GM19324 (cell line): ENCODE data around the gene SSR4.
"Not testable (repeated sequence)": the region's sequence is repeated elsewhere in the genome, so short reads cannot be mapped to it uniquely, and the experiment has no call there.

Experiments used
- ATAC-seq: cut with Tn5 transposase; IDR thresholded peaks from one replicate; pipeline ENCODE4 v1.9.1; 2021; ENCODE audit warnings: mild to moderate bottlenecking, moderate library complexity; ENCODE audit not compliant: unreplicated experiment, low FRiP score

SSR4 gene

DNA sequence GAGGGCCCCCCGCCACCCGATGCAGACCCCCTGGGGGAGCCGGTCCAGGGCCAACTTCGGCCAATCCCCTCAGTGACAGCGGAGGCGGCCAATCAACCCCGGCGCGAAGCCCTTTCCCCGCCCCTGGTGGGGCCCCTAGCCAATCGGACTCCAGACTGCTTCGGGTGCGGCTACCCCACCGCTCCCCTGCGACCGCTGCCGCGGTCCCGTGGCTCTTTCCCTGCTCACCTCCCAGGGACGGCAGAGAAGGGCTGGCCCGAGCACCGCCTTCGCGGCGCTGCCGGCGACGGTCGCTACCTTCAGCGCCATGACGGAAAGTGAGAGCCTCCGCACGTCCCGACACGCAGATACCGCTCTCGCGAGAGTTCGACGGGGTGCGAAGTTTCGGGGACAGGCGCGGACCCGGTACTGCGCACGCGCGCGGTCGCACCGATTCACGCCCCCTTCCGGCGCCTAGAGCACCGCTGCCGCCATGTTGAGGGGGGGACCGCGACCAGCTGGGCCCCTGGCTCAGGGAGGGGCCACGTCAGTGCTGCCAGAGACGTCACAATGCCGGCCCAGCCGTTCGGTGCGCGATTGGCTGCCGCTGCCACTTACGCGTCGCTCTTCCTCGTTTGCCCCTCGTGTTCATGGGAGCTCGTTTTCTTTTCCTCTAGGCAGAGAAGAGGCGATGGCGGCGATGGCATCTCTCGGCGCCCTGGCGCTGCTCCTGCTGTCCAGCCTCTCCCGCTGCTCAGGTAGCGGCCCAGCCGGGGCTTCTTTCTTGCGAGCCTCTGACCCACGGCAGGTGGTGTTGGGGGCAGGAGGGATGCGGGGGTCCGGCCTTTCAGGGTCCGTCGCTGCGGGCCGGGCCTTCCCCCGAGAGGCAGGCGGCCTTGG, at the start of gene SSR4, which contains the start of gene IDH3G:
Gene SSR4, plus strand, starts transcription at position 651 of the 879 bp plus-strand sequence. Its CDS starts 20 bp downstream, at position 671.
Gene IDH3G, minus strand, starts transcription at position 358 of the 879 bp plus-strand sequence. Its CDS starts 49 bp downstream, at position 309.
- peak; percentile 91 for ATAC-seq

DNA sequence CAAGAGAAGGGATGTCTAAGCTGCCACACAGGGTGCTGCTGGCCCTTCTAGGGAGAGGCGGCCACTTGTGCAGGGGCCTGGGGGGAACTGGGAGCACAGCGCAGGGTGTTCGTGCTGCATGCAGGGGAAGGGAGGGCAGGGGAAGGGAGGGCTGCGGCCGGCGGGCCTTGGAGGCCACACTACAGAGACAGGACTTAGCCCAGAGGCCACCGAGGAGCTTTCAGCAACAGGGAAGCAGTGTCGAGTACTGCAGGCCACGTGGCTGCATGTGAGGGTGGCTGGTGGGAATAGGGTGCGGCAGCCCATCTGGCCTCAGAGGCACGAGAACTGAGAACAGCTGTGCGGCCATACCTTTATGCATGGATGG, 49.4 kb upstream of the SSR4 start:
- ATAC-seq, result not testable (repeated sequence)

DNA sequence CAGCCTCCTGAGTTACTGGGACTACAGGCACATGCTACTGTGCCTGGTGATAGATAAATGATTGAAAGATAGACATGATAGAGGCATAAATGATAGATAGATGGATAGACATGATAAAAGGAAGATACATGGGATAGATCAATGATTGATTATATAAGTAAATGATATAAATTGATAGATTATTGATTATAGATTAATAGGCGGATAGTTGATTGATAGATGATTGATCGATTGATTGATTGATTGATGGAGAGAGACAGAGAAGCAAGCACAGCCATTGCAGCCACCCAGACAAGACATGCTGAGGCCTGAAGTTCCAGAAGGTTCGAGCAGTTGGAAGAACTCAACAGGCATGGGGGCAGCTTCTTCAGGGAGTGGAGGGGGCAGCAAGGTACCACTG, 48.1 kb upstream of the SSR4 start:
- no peak for ATAC-seq

DNA sequence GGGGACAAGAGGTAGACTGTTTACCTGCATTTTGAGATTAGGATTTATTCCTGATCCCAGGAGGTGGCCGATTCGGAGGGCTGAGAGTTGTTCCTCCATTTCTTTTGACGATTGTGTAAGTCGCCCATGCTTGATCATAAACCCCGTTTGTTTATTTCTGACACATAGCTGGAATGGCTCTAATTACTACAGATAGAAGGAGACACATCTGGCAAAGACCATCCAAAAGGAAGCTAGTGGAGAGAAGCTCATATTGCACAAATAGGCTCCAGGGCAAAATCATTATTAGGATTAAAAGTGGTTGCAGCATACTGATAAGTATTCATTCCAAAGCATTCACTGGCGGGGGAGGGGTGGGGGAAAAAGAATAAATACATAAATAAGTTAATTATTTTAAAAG, 47.5 kb upstream of the SSR4 start:
- not testable (repeated sequence) for ATAC-seq

DNA sequence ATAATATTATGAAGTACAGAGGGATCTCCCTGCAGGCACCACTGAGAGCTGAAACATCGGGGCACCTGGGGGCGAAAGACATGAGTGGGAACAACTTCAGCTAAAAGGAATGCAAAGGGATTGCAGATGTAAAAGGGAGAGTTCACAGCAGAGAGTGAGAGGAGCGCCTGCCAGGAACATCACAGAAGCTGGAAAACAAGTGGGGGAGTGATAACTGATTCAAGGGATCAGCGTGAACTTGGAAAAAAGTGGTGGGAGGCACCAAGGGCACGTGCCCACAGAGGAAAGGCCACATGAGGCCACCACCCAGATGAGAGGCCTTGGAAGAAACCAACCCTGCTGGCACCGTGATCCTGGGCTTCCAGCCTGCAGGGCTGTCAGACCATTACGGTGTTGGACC, 45.5 kb upstream of the SSR4 start:
- ATAC-seq, result not testable (repeated sequence)

DNA sequence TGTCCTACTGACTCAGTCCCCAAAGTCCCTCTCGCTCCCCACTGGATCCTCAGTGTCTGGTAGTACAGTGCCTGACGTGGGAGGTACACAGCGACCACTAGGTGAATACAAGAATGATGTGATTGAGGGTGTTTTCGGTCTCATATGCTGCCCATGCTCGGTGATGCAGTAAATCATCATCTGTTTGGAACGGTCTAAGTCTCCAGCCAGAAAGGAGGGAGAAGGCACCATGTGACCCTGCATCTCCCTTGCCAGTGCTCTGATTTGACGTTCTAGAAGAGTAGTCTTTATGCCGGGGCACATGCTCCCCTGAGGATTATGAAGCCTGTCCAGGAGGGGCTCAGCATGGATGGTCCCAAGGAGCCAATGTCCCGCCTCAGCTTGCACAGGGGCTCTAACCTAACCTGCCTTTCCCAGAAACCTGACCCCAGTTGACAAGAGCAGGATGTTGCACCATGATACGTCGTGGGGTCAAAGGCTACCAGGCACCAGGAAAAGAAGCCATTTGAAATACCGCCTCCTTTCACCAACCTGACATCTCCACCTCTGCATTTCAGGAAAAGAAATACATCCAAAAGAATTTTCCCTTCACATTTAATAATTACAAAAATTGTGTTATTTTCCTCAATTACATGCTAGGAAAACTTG, 44.2 kb upstream of the SSR4 start:
- no peak for ATAC-seq

DNA sequence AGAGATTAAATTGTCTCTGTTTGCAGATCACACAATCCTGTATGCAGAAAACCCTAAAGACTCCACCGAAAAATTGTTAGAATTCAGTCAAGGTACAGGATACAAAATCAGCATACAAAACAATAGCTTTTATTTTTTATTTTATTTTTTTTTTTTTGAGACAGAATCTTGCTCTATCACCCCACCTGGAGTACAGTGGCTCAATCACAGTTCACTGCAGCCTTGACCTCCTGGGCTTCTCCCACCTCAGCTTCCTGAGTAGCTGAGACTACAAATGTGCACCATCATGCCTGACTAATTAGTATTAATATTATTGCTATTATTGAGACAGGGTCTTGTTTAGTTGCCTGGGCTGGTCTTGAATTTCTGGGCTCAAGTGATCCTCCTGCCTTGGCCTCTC, 39.3 kb upstream of the SSR4 start:
- ATAC-seq, result no peak

DNA sequence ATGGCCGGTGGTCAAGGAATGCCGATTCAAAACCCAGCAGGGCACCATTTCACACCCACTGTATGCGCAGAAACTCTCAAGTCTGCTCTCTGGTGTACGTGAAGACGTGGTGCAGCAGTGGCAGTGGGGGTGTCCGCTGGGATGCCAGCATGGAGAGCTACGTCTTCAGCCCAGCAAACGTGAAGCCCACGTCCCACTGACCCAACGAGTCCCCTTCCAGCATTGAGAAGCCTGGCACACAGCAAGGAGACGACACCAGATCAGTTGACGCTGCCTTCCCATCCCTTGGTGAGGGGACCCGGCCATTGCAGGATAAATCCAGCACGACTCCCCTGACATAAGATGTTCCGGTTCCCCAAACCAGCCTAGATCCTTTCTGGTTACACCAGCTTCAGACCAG, 32.6 kb upstream of the SSR4 start:
- no peak for ATAC-seq

DNA sequence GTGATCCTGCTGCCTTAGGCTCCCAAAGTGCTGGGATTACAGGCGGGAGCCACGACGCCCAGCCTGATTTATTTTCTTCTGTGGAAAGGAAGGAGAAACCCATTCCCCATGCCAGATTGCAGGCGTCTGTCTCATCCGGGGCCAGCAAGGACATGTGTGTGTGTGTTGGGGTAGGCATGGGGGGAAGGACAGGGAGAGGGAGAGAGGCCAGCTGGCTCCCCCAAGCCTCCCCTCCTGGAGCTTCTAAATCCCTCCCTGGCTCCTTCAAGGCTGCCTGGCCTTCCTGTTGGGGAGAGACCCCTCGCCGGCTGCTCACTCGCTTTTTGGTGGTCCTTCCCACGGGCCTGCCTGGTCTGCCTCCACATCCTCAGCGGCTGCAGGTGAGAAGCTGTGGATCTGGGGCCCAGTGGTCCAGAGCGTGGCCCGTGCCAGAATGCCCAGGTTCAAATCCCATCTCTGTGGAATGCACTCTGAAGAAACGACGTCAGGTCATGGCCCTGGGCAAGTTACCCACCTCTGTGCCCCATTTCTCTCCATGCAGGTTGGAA, 31.8 kb upstream of the SSR4 start:
- ATAC-seq, result no peak

DNA sequence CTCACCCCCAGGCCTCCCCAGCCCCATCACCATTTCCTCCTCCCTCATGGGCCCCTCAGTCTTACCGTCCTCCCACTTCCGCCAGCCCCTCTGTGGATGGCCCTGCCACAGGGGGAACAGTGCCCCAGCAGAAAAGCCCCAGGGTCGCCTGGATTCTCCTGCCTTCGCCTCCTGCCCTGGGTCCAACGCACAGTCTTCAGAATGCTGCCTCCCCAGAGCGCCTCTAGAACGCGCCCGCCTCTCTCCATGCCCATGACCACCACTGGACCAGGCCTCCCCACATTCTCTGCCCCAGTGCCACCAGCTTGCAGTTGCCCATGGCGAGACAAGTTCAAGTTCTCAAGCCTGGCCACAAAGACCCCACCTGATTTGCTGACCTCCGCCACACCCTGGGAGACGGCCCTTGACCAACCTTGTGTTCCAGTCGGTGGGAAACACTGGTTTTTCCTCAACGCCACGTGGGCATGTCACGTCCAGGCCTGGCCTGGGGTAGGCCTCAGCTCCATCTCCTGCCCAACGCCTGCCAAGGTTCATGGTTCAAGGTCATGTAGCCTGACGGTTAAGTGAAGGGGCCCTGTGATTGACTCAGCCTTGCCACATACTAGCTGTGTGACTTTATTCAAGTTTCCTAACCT, 31.1 kb upstream of the SSR4 start:
- no peak for ATAC-seq

DNA sequence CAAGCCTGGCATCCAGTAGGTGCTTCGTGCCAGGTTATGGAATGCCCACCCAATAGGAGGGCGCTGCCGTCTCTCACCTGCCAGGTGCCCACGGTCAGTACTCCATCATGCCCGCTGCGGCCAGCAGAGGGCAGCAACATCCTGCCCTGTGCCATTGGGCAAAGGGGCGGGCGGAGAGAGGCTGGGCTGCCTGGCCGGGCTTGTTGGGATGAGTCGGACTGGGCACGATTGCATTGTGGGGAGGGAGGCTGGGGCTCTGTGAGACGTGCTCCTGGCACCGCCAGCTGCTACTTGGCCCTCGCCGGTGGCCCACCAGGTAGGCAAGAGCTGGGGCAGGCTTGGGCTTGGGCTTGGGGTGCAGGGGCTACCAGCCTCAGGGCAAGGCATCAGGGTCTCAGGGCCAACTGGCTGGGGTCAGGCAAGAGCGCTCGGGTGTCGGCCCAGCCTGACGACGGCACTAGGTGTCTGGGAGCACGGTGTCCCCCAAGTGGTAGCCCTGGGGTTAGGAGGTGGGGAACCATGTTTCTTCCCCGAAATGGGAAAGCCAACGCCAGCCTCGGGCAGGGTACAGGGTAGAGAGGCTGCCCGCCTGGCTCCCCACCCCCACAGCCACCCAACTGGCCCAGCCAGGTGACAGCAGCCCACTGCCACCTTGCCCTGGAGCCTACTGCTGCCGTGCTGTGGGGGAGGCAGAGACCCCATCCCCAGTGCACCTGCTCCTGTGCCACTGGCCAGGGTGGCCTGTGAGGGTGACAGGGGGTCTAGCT, 30.3 kb upstream of the SSR4 start, which contains the start of gene PLXNB3:
Gene PLXNB3, plus strand, starts transcription at position 261 of the 767 bp plus-strand sequence. CDS start 1,287 bp downstream, outside the sequence.
- peak; percentile 54 for ATAC-seq

DNA sequence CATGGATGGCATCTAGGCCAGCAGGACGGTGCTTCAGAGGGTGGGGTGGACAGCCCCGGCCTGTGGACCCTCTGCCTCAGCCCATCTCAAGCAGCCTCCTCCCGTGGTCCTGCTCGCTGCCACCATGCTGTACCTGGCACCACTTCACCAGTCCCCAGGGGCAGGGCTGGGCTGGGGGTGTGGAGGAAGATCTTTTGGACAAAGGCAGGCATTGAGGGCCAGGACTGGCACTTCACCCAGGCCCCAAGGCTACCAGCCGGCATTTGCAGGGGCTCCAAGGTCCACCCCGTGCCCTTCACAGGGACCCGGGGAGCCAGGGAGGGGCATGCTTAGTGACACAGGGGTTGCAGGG, 29.7 kb upstream of the SSR4 start:
- no peak for ATAC-seq

DNA sequence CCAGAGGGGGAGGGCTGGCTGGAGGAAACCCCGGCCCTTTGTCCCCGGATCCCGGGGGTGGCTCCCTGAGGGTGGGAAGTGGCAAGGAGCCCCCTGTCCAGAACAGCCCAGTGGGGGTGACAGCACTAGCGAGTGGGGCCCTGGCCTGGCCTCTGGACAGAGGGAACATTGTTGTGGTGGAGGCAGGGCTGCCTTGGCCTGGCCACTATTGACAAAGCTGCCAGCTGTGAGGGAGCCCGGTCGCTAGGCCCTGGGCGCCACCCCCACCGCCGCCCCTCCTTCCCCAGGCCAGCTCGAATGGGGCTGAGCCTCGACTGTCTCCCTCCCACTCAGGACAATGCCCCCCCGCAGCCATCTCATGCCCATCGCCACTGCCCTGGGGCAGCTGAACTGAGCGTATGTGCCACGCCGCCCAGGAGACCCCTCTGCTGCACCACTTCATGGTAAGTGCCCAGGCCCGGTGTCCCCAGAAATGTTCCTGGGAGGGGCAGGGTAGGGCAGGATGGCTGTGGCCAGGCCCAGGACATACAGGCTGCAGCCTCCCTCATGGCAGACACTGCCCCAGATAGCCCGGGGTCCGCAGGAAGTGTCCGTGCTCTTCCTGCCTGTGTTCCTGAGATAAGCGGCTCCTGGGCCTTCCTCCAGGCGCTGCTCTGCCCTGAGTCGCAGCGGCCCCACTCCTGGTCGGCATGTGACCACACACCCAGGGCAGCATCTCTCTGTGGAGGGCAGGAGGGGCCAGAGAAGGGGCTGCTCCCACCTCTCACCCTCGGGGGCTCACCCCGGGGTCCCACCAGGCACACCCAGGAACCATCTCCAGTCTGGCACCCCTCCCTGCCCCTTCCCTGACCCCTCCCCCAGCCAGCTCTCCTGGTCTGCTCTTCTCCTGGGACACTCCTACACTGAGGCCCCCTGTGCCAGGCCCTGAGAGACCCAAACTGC, 29.1 kb upstream of the SSR4 start:
- ATAC-seq, result no peak

DNA sequence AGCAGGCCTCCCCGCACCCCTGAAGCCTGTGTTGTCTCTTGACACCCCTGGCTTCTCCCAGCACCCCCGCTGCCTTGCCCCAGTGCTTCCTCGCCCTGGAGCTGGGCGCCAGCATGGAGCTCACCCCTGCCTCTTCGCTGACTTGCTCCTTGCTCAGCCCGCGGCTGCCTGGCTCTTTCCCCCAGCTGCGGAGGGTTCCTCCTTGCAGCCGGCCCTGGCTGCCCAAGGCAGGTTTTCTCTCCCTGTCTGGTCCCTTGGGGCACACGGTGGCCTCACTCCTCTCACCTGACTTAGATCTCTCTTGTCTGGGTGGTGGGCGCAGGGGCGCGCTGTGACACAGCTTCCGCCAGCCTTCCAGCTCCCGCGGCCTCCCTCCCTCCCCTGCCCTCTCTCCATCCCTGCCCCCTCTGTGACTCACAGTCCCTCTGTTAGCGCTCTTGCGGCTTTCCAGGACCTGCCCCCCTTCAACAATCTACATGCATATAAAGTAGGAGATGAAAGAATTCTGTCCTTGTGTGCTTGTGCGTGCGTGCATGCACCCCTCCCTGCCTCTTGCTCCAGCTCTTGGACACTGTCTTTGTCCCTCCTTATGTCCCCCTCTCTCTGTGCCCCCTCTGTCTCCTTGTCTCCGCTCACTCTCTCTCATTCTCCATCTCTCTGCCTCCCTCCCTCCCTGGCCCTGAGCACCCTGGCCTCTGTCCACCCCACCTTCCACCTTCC, 28.2 kb upstream of the SSR4 start:
- ATAC-seq, result no peak

DNA sequence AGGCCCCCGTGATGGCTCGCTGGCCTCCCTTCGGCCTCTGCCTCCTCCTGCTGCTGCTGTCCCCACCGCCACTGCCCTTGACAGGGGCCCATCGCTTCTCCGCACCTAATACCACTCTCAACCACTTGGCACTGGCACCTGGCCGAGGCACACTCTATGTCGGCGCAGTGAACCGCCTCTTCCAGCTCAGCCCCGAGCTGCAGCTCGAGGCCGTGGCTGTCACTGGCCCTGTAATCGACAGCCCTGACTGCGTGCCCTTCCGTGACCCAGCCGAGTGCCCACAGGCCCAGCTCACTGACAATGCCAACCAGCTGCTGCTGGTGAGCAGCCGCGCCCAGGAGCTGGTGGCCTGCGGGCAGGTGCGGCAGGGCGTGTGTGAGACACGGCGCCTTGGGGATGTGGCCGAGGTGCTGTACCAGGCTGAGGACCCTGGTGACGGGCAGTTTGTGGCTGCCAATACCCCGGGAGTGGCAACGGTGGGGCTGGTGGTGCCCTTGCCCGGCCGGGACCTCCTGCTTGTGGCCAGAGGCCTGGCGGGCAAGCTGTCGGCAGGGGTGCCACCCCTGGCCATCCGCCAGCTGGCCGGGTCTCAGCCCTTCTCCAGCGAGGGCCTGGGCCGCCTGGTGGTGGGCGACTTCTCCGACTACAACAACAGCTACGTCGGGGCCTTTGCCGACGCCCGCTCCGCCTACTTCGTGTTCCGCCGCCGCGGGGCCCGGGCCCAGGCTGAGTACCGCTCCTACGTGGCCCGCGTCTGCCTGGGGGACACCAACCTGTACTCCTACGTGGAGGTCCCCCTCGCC, 27.4 kb upstream of the SSR4 start:
- ATAC-seq, result no peak

DNA sequence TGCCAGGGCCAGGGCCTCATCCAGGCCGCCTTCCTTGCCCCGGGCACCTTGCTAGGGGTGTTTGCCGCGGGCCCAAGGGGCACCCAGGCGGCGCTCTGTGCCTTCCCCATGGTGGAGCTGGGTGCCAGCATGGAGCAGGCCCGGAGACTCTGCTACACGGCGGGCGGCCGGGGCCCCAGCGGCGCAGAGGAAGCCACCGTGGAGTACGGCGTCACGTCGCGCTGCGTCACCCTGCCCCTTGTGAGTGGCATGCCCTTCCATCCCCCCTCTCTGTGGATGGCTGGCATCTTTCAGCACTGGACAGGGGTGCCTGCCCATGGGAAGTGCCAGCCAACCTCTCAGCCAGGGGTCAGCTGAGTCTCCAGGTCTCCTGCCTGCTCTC, 26.8 kb upstream of the SSR4 start:
- no peak for ATAC-seq

DNA sequence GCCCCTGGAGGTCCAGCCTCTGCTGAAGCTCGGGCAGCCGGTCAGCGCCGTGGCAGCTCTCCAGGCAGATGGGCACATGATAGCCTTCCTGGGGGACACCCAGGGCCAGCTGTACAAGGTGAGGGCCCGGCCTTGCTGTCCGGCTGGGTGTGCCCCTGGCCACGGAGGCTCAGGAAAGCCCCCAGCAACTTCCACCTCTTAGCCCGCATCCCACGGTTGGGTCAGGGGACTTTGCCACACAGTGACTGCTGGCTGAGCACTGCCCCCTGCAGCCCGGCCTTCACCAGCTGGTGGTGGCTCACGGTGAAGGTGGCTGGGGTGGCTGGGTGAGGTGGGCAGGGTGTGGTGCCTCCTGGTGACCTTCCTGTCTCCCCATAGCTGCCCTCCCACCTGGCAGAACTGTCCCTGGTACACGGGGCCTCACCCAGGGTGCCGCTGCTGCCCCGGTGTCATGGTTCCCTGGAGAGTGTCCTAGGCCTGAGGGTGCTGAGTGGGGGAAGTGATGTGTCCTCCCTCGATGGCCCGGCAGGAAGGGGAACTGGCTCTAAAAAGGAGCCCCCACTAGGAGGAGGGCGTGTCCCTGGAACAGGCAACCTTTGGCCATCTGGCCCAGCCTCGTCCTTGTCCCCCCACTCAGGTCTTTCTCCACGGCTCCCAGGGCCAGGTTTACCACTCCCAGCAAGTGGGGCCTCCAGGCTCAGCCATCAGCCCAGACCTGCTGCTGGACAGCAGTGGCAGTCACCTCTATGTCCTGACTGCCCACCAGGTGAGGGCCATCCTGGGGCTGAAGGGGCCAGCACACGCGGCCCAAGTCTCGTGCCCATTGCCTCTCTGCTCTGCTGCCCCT, 25.9 kb upstream of the SSR4 start:
- ATAC-seq, result no peak
